GM18499 (cell line): ENCODE data around the gene MDGA2.

Source experiments
- ATAC-seq: cut with Tn5 transposase; IDR thresholded peaks from one replicate; pipeline ENCODE4 v1.9.1; 2021; ENCODE audit warnings: moderate number of reproducible peaks; ENCODE audit not compliant: insufficient read depth, unreplicated experiment

The MDGA2 gene

DNA sequence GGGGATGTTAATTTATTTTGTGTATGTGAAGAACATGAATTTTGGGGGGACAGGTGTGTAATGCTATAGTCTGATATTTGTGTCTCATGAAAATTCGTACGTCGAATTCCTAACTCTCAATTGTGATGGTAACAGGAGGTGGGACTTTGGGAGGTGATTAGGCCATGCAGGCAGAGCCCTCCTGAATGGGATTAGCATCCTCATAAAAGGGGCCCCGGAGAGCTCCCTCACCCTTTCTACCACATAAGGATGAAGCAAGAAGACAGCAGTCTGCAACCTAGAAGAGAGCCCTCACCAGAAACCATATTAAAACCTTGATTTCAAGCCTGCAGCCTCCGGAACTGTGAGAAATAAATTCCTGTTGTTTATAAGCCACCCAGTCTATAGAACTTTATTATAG is 165.4 kb downstream of the MDGA2 start:
- no peak for ATAC-seq

DNA sequence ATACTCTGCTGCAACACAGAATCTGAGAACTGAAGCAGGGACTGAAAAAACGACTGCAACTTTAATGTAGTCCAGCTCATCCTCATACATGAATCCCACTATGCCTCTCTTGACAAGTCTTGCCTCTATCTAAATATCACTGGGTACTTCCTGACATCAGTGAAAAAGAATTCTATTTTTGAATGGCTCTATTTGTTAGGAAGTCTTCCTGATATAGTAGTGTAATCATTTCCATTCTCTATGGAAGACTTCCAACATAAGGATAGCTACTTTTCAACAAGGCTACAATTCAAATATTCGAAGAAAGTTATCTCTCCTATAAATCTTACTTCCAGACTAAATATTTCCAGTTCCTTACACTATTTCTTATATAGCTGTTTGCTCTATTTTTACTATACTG is 167.5 kb downstream of the MDGA2 start:
- ATAC-seq: no peak

DNA sequence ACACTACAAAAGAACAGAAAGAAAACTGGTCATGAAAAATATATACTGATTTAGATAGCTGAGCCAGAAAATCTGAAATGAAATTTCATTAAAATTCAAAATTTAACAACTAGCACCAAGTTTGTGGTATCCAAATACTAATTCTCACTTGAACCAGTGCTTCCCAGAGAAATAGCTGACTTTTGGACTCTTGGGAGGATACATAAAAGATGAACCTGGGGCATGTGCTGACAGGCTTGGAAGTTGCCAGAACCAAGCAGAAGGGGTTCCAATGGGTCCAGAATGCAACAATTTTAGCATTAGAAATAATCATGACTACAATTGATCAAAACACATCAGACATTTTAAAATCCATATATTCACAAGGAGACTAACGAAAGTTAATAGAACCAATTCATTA is 175.0 kb downstream of the MDGA2 start:
- ATAC-seq: no peak

GRCh38 chr14:47490766-47491165 is 184.6 kb downstream of the MDGA2 start:
- no peak for ATAC-seq

- ATAC-seq: no peak
These were observed 185.1 kb downstream of the MDGA2 start for GRCh38 chr14:47490353-47490752.

DNA sequence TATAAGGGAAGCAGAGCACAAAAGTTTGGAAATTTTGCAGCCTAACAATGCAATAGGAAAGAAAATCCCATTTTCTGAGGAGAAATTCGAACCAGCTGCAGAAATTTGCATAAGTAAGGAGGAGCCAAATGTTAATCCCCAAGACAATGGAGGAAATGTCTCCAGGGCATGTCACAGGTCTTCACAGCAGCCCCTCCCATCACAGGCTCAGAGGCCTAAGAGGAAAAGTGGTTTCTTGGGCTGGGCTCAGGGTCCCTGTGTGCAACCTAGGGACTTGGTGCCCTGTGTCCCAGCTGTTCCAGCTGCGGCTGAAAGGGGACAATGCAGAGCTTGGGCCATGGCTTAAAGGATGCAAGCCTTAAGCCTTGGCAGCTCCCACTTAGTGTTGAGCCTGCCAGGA is 190.0 kb downstream of the MDGA2 start:
- no peak for ATAC-seq

GRCh38 chr14:47483449-47483848 is 192.0 kb downstream of the MDGA2 start:
- ATAC-seq: no peak

- no peak for ATAC-seq
These were observed 204.3 kb downstream of the MDGA2 start for GRCh38 chr14:47471075-47471474.

DNA sequence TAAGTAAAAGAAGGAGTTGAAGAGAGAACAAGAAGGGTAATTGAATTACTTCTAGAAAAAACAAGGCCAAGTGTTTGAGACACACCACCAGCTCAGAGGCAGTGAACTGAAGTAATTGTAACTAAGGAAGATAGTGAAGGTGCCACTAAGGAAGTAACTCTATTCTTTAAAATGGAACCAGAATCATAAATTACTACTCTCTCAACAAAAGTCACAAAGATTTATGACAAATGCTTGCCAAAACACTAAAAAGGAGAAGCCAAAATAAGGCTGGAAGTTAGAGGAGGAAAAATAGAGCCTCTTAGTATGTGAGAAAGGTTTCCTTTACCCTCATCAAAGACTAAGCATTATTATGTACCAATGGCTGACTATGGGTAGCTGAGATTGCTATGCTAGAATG is 208.5 kb downstream of the MDGA2 start:
- no peak for ATAC-seq

GRCh38 chr14:47454025-47454424 is 221.4 kb downstream of the MDGA2 start:
- no peak for ATAC-seq

GRCh38 chr14:47447076-47447475 is 228.3 kb downstream of the MDGA2 start:
- no peak for ATAC-seq

- ATAC-seq: no peak
These were observed 233.2 kb downstream of the MDGA2 start for GRCh38 chr14:47442211-47442610.

DNA sequence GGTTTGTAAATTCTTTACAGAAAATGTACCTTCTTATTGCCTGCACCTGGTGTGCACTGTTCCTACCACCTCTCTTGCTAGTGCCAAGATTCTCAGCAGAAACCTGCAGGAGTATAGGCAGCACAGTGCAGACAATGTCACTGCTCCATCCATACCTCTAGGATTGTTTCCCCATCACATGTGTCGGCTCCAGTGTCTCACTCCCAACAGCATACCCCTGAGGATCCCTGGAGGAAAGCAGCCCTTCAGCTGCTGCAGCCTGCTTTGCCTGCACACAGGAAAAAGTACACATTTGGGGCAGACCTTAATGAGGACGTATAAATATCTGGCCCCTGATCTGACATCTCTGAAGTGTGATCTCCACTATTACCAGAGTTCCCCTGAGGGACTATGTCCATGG is 235.5 kb downstream of the MDGA2 start:
- ATAC-seq: no peak

DNA sequence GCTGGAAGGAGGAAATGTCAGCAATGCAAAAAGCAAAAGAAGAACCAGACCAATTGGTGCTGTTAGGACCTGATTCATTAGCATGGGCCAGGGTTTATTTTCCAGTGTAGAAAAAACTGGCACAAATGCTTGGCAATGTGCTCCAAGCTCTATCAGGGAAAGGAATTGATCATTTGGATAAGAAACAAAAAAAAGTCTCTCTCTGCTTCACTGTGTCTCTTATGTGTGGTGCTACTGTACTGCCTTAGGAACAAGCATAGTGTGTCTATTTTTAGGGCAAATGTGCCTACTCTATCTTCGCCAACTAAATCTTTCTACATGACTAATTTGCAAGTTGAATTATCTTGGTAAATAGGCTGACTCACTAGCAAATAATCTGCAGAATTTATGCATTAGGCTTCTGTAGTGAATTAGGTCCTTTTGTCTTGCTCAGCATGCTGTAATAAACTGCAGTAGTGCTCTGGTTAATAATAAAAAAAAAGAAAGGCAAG is 236.7 kb downstream of the MDGA2 start:
- ATAC-seq: no peak

GRCh38 chr14:47435331-47435965 is 240.0 kb downstream of the MDGA2 start:
- ATAC-seq: no peak

DNA sequence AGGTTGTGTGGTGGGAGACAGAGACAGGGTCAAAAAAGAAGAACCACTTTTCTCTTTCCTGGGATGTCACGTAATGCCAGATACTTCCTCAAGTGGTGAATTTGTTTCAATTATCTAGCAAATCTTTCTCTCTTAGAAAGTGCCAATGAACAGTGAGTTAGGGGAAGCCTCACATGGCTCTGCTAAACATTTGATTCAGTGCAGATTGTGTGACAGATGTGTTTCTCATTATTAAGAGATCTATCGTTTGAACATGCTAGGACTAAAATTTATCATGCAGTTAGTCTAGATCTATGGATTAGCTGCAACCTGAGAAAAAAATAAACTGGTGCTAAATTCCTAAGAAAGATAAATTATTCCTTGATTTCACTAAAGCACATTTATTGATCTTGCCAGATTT is 247.8 kb downstream of the MDGA2 start:
- ATAC-seq: no peak

GRCh38 chr14:47425302-47425701 is 250.1 kb downstream of the MDGA2 start:
- no peak for ATAC-seq

DNA sequence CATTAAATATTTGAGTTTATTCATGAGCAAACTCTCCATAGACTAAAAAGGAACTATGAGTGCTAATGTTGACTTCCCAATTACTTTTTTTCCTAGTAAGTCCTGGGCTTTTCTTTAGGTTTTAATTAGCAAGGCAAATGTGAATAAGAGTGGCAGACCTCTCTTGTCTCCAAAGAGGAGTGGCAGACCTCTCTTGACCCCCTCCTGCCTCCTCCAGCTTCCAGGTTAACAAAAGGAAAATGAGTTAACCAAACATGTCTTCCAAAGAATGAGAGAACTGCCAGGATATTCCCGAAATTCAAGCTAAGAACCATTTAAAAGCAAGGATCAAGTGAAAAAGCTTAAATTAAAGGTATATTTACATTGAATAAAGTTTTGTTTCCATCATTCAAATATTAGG is 253.2 kb downstream of the MDGA2 start:
- ATAC-seq: no peak

GRCh38 chr14:47411523-47411922 is 263.9 kb downstream of the MDGA2 start:
- no peak for ATAC-seq

- no peak for ATAC-seq
These were observed 283.1 kb downstream of the MDGA2 start for GRCh38 chr14:47392326-47392725.

DNA sequence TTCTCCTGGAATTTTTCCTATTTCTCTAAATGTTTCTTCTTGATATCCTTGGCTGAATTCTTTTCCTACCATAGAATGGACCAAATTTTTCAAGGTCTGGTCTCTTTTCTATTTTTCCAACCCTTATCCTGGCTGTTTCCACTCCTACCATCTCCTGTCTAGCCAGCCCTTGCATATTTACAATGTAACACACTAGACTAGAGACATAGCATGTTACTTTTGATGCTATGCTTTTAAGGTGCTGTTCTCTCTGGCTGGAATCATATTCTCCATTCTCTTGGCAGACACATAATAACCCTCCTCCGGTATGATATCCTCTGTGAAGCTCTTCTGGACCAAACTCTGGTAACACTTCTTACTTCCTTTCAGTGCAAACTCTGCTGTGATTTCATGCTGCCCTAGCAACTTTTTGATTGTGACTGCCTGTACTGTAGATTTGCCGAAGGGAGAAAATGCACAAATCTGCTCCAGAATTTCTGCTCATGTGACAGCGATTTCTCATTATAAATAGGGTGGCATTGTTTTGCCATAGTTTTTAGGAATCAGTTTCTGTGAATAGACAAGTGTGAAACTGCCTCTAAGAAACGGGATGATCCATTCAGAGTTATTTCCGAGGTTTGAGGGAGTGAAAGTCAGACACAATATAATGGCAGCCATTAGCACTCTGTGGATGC is 284.4 kb downstream of the MDGA2 start:
- no peak for ATAC-seq

- no peak for ATAC-seq
These were observed 285.9 kb downstream of the MDGA2 start for GRCh38 chr14:47389535-47389934.
